ENCODE measurements around the gene TSPAN33.

DNA sequence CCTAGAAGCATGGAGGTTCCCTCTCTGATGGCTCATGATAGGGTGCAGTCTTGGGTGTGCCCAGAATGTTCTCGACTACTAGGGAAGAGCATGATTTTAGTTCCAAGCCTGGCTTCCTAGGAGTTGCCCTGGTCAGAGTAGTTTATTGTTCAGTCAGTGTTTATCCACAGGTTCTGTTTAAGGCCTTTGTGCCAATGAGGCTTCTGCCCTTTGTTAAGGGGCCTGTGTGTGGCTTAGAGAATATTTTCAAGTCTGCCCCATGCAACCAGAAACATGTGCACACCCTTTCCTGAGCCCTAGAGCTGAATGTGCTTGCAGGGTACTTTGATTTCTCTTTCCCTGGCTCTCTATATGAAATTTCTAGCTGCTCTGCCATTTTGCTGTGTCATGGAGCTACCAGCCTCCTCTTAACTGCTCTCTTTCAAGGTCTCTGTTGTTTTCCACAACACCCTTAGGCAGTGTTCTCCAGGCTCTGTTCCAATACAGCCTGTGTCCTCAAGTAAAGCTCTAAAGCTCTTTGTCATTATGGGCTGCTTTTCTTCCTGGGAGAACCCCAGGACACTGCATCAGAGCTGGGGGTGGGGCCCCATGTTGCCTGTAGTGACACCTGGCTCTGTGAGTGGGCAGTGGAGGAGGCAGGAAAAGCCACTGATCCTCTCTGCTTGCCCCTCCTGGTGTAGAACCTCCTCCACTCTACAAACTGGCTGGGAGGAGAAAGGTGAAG is 34.1 kb upstream of the TSPAN33 start:
- TF ChIP-seq, protein P1, sequence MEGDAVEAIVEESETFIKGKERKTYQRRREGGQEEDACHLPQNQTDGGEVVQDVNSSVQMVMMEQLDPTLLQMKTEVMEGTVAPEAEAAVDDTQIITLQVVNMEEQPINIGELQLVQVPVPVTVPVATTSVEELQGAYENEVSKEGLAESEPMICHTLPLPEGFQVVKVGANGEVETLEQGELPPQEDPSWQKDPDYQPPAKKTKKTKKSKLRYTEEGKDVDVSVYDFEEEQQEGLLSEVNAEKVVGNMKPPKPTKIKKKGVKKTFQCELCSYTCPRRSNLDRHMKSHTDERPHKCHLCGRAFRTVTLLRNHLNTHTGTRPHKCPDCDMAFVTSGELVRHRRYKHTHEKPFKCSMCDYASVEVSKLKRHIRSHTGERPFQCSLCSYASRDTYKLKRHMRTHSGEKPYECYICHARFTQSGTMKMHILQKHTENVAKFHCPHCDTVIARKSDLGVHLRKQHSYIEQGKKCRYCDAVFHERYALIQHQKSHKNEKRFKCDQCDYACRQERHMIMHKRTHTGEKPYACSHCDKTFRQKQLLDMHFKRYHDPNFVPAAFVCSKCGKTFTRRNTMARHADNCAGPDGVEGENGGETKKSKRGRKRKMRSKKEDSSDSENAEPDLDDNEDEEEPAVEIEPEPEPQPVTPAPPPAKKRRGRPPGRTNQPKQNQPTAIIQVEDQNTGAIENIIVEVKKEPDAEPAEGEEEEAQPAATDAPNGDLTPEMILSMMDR (conservative IDR thresholded peaks at IDR 0.05; ENCODE audit: low read length): no peak
- TF ChIP-seq EZH2phosphoT487 (IDR thresholded peaks at IDR 0.05; ENCODE audit: borderline replicate concordance, low read depth, low read length): no peak

Data from OCI-LY7 (cell line).